Measurements from ENCODE around the gene SAPCD1.

DNA sequence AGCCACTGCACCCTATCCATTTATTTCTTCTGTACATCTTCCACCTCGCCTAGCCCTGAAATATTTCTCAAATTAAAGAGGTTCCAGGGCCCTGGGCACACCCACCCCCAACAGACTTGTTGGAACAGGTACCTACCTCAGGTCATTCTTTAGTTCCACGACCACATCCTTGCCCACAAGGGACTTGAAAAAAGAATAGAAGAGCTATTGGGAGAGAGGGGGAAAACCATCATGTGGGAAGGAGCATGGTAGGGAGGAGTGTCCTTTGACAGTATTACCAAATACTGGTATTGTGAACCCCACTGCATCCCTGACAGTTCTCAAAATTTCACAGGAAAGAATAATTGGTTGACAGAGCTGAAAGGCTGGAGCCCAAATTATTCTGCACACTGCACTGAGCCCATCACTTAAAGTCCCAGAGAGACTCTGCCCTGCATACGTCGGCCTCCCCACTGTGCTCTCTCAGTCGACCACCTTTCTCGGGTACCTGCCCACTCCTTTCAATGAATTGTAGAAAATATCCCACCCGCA, 43.5 kb downstream of the SAPCD1 start:
- TF ChIP-seq POLR2A (IDR thresholded peaks at IDR 0.05; ENCODE audit: low read length) (no peak), GATA1 (IDR thresholded peaks at IDR 0.05; ENCODE audit: low read depth, low read length) (no peak)

All from erythroblast (primary cell).